ENCODE data around the gene OR4D1.

OR4D1 gene

DNA sequence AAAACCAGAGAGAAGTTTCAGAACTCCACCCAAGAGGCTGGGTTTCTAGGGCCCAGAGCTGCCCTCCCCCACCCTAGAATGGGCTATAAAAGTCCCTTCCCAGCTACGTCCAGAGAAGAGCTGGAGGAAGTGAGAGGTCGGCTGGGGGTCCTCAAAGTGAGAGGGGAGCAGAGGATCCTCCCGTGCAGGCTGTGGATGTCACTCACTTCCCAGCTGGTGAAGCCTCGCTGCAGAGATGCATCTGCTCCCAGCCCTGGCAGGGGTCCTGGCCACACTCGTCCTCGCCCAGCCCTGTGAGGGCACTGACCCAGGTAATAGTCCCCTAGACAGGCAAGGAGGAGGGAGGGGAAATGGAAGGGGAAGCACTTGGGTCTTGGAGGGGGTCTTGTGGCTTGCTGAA is 44.4 kb downstream of the OR4D1 start, which contains the start of gene EPX:
Gene EPX, plus strand, starts transcription at position 115 of the 400 bp plus-strand sequence. Its CDS starts 121 bp downstream, at position 236.
- peaks cover 17 to 28% of the 10 kb centered on the region in 2 donors for H3K27me3 ChIP-seq (ENCODE audit: control insufficient read depth in 1 of 2, insufficient read depth in 2 of 2, low read length in 2 of 2)
- H3K36me3 ChIP-seq (ENCODE audit: control insufficient read depth in 2 of 2, insufficient read depth in 2 of 2, low read length in 2 of 2): no peaks in the 10 kb centered on the region
- H3K27ac ChIP-seq (ENCODE audit: low read length): no peak within 1 kb of the TSS
- H3K4me1 ChIP-seq (ENCODE audit: control insufficient read depth, insufficient read depth, low read length): no peaks in the 10 kb centered on the region
- no peaks in the 10 kb centered on the region for H3K9me3 ChIP-seq (ENCODE audit: control insufficient read depth in 2 of 2, low read length in 2 of 2)
- no peak within 1 kb of the TSS for H3K9ac ChIP-seq (ENCODE audit: low read length in 2 of 2)
- H3K4me3 ChIP-seq (ENCODE audit: low read length in 2 of 2): no peak within 1 kb of the TSS

DNA sequence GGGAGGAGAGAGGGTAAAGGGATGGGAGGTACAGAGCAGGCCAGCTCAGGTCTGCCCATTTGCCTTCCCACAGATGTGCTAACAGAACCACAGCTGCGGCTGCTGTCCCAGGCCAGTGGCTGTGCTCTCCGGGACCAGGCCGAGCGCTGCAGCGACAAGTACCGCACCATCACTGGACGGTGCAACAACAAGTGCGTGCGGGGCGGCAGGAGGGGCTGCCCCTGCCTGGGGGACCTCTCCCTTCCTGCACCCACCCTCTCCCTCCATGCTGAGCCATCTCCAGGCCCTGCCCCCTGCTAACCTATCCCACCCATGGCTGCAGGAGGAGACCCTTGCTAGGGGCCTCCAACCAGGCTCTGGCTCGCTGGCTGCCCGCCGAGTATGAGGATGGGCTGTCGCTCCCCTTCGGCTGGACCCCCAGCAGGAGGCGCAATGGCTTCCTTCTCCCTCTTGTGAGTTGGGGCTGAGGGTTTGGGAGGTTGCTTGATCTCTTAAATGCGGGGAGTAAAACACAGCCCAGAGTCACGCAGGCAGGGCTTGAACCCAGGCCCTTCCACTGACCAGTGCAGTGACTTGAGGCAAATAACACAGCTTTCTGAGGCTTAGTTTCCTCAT is 45.6 kb downstream of the OR4D1 start:
- Histone ChIP-seq H3K9ac (ENCODE audit: low read length in 2 of 2) (no peak overlapping the region), H3K36me3 (ENCODE audit: control insufficient read depth in 2 of 2, insufficient read depth in 2 of 2, low read length in 2 of 2) (no peaks in the 10 kb centered on the region), H3K4me3 (ENCODE audit: low read length in 2 of 2) (no peak overlapping the region), H3K27ac (ENCODE audit: low read length) (no peak overlapping the region), H3K9me3 (ENCODE audit: control insufficient read depth in 2 of 2, low read length in 2 of 2) (no peaks in the 10 kb centered on the region), H3K4me1 (ENCODE audit: control insufficient read depth, insufficient read depth, low read length) (no peaks in the 10 kb centered on the region), H3K27me3 (ENCODE audit: control insufficient read depth in 1 of 2, insufficient read depth in 2 of 2, low read length in 2 of 2) (peaks cover 20 to 32% of the 10 kb centered on the region in 2 donors)

DNA sequence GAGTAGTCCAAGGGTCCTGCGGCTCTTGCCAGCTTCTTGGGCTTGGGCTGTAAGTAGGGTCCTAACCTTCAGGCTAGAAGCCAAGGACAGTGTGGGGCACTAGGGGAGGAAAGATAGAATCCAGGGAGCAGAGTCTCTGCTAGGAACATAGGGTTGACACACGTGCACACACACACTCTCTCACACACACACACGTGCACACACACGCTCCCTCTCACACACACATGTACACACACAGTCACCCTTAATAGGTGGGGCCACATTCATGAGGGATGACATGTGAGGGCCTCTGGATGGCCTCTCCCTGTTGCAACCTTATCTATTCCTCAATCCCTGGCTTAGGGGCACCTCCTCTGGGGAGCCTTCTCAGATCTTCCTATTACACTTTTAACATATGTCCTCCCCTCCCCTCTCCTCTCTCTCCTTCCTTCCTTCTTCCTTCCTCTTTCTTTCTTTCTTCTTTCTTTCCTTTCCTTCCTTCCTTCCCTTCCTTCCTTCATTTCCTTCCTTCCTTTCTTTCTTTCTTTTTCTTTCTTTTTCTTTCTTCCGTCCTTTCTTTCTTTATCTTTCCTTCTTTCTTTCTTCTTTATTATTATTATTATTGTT is 47.4 kb downstream of the OR4D1 start:
- Histone ChIP-seq H3K4me3 (ENCODE audit: low read length in 2 of 2) (no peak overlapping the region), H3K4me1 (ENCODE audit: control insufficient read depth, insufficient read depth, low read length) (no peaks in the 10 kb centered on the region), H3K9me3 (ENCODE audit: control insufficient read depth in 2 of 2, low read length in 2 of 2) (no peaks in the 10 kb centered on the region), H3K27me3 (ENCODE audit: control insufficient read depth in 1 of 2, insufficient read depth in 2 of 2, low read length in 2 of 2) (peaks cover 24 to 36% of the 10 kb centered on the region in 2 donors), H3K9ac (ENCODE audit: low read length in 2 of 2) (no peak overlapping the region), H3K36me3 (ENCODE audit: control insufficient read depth in 2 of 2, insufficient read depth in 2 of 2, low read length in 2 of 2) (no peaks in the 10 kb centered on the region), H3K27ac (ENCODE audit: low read length) (no peak overlapping the region)

DNA sequence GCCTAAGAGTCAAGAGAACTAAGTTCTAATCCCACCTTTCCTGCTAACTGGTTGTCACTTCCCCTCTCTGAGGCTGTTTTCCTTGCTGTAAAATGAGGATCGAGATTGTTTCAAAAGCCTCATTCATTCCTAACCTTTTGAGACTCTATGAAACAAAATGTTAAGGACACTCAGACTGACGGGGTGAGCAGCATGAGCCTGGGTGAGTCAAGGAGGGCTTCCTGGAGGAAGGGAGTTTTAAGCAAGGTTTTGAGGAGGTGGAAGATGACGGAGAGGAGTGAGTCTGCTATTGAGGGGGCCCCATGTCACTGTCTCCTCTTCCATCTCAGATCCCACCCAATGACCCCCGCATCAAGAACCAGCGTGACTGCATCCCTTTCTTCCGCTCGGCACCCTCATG is 48.4 kb downstream of the OR4D1 start:
- Histone ChIP-seq H3K4me3 (ENCODE audit: low read length in 2 of 2) (no peak overlapping the region), H3K36me3 (ENCODE audit: control insufficient read depth in 2 of 2, insufficient read depth in 2 of 2, low read length in 2 of 2) (no peaks in the 10 kb centered on the region), H3K4me1 (ENCODE audit: control insufficient read depth, insufficient read depth, low read length) (no peaks in the 10 kb centered on the region), H3K9ac (ENCODE audit: low read length in 2 of 2) (no peak overlapping the region), H3K27ac (ENCODE audit: low read length) (no peak overlapping the region), H3K9me3 (ENCODE audit: control insufficient read depth in 2 of 2, low read length in 2 of 2) (no peaks in the 10 kb centered on the region), H3K27me3 (ENCODE audit: control insufficient read depth in 1 of 2, insufficient read depth in 2 of 2, low read length in 2 of 2) (peaks cover 16 to 32% of the 10 kb centered on the region in 2 donors)

DNA sequence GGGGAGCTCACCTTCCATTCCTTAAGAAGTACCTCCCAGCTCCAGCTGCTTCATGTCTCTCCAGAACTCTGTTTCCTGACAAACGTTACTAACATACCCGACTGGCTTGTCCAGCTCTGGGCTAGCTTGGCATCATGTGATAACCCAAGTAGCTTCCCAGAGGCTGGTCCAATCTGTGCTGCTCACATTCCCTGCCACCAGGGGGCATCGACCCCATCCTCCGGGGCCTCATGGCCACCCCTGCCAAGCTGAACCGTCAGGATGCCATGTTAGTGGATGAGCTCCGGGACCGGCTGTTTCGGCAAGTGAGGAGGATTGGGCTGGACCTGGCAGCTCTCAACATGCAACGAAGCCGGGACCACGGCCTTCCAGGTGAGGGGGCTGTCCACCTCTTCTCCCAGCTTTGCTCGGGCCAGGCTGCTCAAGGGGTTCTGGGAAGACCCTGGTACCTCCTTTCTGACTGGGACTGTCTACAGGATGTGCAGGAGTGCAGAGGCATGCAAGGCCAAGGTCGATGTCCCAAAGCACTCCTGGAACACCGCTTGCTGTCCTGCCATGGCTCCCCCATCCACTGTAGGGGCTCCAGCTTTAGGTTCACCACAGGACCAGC is 51.9 kb downstream of the OR4D1 start:
- no peak overlapping the region for H3K27ac ChIP-seq (ENCODE audit: low read length)
- peaks cover 11 to 20% of the 10 kb centered on the region in 2 donors for H3K27me3 ChIP-seq (ENCODE audit: control insufficient read depth in 1 of 2, insufficient read depth in 2 of 2, low read length in 2 of 2)
- H3K9ac ChIP-seq (ENCODE audit: low read length in 2 of 2): no peak overlapping the region
- no peaks in the 10 kb centered on the region for H3K9me3 ChIP-seq (ENCODE audit: control insufficient read depth in 2 of 2, low read length in 2 of 2)
- peaks cover 0 to 2% of the 10 kb centered on the region in 2 donors for H3K36me3 ChIP-seq (ENCODE audit: control insufficient read depth in 2 of 2, insufficient read depth in 2 of 2, low read length in 2 of 2)
- H3K4me1 ChIP-seq (ENCODE audit: control insufficient read depth, insufficient read depth, low read length): no peaks in the 10 kb centered on the region
- no peak overlapping the region for H3K4me3 ChIP-seq (ENCODE audit: low read length in 2 of 2)

DNA sequence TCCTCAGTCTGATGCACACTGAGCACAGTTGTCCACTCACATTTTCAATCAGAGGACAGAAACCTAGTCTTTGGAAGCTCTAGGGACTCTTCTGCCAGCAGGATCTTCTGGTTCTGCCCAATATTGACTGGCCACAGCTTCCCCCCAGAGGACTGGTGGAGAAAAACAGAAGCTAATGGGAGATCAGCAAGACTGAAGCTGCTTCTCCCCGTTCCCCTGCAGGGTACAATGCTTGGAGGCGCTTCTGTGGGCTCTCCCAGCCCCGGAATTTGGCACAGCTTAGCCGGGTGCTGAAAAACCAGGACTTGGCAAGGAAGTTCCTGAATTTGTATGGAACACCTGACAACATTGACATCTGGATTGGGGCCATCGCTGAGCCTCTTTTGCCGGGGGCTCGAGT is 54.7 kb downstream of the OR4D1 start:
- H3K4me1 ChIP-seq (ENCODE audit: control insufficient read depth, insufficient read depth, low read length): no peaks in the 10 kb centered on the region
- no peak overlapping the region for H3K27ac ChIP-seq (ENCODE audit: low read length)
- H3K36me3 ChIP-seq (ENCODE audit: control insufficient read depth in 2 of 2, insufficient read depth in 2 of 2, low read length in 2 of 2): peaks cover 5 to 17% of the 10 kb centered on the region in 2 donors
- peaks cover 6 to 14% of the 10 kb centered on the region in 2 donors for H3K27me3 ChIP-seq (ENCODE audit: control insufficient read depth in 1 of 2, insufficient read depth in 2 of 2, low read length in 2 of 2)
- no peak overlapping the region for H3K4me3 ChIP-seq (ENCODE audit: low read length in 2 of 2)
- no peaks in the 10 kb centered on the region for H3K9me3 ChIP-seq (ENCODE audit: control insufficient read depth in 2 of 2, low read length in 2 of 2)
- H3K9ac ChIP-seq (ENCODE audit: low read length in 2 of 2): no peak overlapping the region

DNA sequence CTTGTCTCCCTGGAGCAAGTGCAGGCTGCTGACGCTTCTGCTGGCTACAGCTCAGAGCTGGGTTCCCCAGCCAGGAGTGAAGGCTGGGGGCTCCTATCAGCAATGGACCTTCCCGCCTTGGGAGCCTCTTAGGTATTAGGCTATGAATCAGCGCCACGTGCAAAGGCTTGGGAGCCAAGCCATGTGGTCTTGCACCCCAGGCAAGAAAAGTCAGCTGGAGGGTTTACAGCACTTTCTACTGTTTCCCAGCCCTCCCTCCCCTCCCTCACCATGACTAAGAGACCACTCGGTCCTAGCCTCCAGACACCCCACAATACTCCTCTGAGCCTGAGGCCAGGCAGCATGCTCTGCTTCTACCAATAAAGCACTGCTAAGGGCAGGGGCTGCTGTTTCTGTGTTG is 56.6 kb downstream of the OR4D1 start:
- Histone ChIP-seq H3K27ac (ENCODE audit: low read length) (no peak overlapping the region), H3K9me3 (ENCODE audit: control insufficient read depth in 2 of 2, low read length in 2 of 2) (no peaks in the 10 kb centered on the region), H3K27me3 (ENCODE audit: control insufficient read depth in 1 of 2, insufficient read depth in 2 of 2, low read length in 2 of 2) (peaks cover 0 to 5% of the 10 kb centered on the region in 2 donors), H3K9ac (ENCODE audit: low read length in 2 of 2) (no peak overlapping the region), H3K4me3 (ENCODE audit: low read length in 2 of 2) (no peak overlapping the region), H3K4me1 (ENCODE audit: control insufficient read depth, insufficient read depth, low read length) (no peaks in the 10 kb centered on the region), H3K36me3 (ENCODE audit: control insufficient read depth in 2 of 2, insufficient read depth in 2 of 2, low read length in 2 of 2) (peaks cover 12 to 28% of the 10 kb centered on the region in 2 donors)

DNA sequence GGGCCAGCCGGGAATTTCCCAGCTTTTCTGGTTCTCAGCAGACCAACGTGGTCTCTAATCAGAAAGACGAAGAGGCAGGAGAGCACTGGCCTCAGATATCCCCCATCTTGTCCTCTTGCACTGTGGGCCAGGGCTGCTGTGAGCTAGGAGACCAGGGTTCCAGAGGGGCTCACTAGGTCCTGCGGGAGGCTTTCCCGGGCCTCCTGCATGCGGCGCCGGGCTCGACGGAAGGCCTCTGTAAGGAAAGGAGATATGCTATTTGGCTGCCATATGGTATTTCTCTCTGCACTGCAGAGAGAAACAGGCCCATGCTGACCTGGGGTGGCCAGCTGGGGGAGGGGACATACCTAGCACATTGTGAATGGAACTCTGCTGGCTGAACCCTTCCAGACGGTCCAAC is 57.8 kb downstream of the OR4D1 start:
- peaks cover 20 to 39% of the 10 kb centered on the region in 2 donors for H3K36me3 ChIP-seq (ENCODE audit: control insufficient read depth in 2 of 2, insufficient read depth in 2 of 2, low read length in 2 of 2)
- no peak overlapping the region for H3K4me3 ChIP-seq (ENCODE audit: low read length in 2 of 2)
- no peaks in the 10 kb centered on the region for H3K4me1 ChIP-seq (ENCODE audit: control insufficient read depth, insufficient read depth, low read length)
- no peak overlapping the region for H3K27ac ChIP-seq (ENCODE audit: low read length)
- H3K27me3 ChIP-seq (ENCODE audit: control insufficient read depth in 1 of 2, insufficient read depth in 2 of 2, low read length in 2 of 2): no peaks in the 10 kb centered on the region
- no peaks in the 10 kb centered on the region for H3K9me3 ChIP-seq (ENCODE audit: control insufficient read depth in 2 of 2, low read length in 2 of 2)
- H3K9ac ChIP-seq (ENCODE audit: low read length in 2 of 2): no peak overlapping the region

DNA sequence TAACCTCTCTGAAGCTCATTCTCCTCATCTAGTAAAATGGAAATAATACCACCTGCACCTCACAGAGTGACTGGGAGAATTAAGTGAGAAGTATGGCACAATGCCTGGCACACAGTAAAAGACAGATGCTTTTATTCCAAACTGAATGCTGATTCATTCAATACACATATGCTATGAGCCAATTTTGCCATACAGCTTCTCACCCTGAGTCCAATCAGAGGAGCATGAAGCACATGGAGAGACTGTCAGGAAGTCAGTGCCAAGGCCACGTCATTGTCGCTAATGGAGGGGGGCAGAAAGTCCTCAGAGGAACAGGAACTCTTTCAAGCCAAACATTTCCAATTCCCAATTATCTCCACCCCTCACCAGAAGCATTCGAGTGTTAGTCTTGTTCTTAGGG is 59.3 kb downstream of the OR4D1 start:
- peaks cover 25 to 49% of the 10 kb centered on the region in 2 donors for H3K36me3 ChIP-seq (ENCODE audit: control insufficient read depth in 2 of 2, insufficient read depth in 2 of 2, low read length in 2 of 2)

DNA sequence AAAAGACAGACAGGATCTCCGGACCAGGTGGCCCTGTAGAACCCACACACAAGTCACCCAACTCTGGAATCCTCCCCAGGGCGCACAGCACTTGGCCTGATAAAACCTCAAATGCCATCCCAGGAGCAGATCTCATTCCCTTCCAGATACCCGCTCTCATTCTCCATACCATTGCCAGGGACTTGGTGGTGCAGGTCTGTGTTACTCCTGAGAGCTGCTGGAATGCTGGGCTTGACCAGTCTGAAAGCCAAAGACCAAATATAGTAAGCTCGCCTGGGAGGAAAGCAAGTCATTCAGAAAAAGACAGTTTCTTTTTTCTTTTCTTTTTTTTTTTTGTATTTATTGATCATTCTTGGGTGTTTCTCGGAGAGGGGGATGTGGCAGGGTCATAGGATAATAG is 60.2 kb downstream of the OR4D1 start:
- H3K9ac ChIP-seq (ENCODE audit: low read length in 2 of 2): no peak overlapping the region
- H3K9me3 ChIP-seq (ENCODE audit: control insufficient read depth in 2 of 2, low read length in 2 of 2): no peaks in the 10 kb centered on the region
- H3K27me3 ChIP-seq (ENCODE audit: control insufficient read depth in 1 of 2, insufficient read depth in 2 of 2, low read length in 2 of 2): no peaks in the 10 kb centered on the region
- H3K4me3 ChIP-seq (ENCODE audit: low read length in 2 of 2): no peak overlapping the region
- no peaks in the 10 kb centered on the region for H3K4me1 ChIP-seq (ENCODE audit: control insufficient read depth, insufficient read depth, low read length)
- H3K36me3 ChIP-seq (ENCODE audit: control insufficient read depth in 2 of 2, insufficient read depth in 2 of 2, low read length in 2 of 2): peaks cover 31 to 57% of the 10 kb centered on the region in 2 donors
- no peak overlapping the region for H3K27ac ChIP-seq (ENCODE audit: low read length)

More for the DNA sequence above, 59.3 kb downstream of the OR4D1 start:
- Histone ChIP-seq H3K4me1 (ENCODE audit: control insufficient read depth, insufficient read depth, low read length) (no peaks in the 10 kb centered on the region), H3K9me3 (ENCODE audit: control insufficient read depth in 2 of 2, low read length in 2 of 2) (no peaks in the 10 kb centered on the region), H3K27me3 (ENCODE audit: control insufficient read depth in 1 of 2, insufficient read depth in 2 of 2, low read length in 2 of 2) (no peaks in the 10 kb centered on the region), H3K9ac (ENCODE audit: low read length in 2 of 2) (no peak overlapping the region), H3K4me3 (ENCODE audit: low read length in 2 of 2) (no peak overlapping the region), H3K27ac (ENCODE audit: low read length) (no peak overlapping the region)

All from stomach smooth muscle (tissue), 2 donors.